COLO829 (cell line): ENCODE results near the gene CLDN16.

Experiments
- DNase-seq: peaks from one replicate; pipeline ENCODE4 v3.0.0; 2012; ENCODE audit warnings: low spot score

The CLDN16 gene, protein sequence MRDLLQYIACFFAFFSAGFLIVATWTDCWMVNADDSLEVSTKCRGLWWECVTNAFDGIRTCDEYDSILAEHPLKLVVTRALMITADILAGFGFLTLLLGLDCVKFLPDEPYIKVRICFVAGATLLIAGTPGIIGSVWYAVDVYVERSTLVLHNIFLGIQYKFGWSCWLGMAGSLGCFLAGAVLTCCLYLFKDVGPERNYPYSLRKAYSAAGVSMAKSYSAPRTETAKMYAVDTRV

DNA sequence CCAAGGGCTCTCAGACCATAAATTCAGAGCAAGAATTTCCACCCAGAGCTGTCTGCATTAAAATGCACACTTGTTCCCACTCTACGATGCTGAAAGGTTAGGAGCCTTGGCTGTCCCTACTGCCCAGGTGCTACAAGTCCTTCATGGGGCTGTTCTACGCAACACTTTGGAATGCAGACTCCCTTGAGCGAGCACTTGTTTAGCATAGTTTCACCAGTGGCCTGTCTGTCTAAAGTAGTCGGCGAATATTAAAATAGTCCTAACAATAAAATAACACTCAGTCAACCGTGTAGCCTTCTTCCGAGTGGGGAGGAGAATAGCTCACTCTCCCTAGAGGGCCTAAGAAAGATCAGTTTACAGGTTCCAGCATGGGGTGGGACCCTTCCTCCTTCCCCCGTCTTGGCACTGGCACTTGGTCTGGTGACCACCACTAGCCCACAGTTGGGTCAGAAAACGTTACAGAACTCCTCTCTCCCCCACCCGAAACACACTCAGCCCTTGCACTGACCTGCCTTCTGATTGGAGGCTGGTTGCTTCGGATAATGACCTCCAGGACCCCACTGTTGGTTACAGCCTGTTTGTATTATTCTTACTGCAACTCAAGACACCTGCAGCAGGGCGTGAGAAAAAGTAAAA, at the start of gene CLDN16:
Gene CLDN16 (plus strand): TSS at position 586 of the 636 bp plus-strand sequence. CDS start 167 bp downstream, outside the sequence.
- no peak for DNase-seq

DNA sequence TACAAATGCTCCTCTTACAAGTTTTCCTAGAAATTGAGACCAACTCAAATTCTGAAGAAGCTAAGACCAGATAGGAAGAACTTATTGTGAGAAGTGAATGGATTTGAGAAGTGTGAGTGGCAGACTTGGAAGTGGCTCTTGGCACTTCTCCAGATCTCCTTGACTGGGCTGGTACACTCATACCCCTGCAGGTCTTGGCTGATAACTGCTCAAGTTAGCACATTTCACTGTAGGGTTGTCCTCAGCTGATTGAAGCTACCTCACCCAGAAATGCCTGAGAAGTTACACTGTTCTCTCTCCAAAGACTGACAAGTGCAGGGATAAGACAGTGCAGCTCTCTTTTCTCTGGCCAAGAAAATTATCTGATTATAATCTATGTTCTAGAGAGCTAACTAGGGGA, 49.2 kb upstream of the CLDN16 start:
- no peak for DNase-seq

DNA sequence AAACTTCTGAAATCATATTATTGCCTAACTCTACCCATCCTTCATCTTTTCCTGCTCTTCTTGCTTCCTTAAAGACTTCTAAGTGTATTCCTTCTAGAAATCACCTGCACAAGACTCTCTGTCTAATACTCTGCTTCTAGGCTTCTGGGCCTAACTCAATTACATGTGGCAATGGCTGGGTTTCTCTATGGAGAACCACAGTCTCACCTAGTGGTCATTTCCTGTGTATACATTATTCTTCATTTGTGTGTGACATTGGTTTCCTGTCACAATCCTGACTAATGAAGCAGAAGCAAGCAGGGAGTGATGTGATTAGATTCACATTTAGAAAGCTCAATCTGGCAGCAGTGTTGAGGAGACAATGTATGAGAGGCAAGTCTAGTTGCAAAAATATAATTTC, 48.8 kb upstream of the CLDN16 start:
- no peak for DNase-seq

DNA sequence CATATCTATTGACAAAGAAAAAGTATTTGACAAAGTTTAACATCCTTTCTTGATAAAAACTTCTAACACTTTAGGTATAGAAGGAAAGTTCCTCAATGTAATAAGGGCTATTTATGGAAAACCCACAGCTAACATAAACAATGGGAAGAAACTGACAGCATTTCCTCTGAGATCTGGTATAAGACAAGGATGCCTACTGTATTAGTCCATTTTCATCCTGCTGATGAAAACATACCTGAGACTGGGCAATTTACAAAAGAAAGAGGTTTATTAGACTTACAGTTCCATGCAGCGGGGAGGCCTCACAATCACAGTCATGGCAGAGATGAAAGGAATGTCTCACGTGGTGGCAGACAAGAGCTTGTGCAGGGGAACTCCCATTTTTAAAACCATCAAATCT, 47.9 kb upstream of the CLDN16 start:
- DNase-seq, result no peak

DNA sequence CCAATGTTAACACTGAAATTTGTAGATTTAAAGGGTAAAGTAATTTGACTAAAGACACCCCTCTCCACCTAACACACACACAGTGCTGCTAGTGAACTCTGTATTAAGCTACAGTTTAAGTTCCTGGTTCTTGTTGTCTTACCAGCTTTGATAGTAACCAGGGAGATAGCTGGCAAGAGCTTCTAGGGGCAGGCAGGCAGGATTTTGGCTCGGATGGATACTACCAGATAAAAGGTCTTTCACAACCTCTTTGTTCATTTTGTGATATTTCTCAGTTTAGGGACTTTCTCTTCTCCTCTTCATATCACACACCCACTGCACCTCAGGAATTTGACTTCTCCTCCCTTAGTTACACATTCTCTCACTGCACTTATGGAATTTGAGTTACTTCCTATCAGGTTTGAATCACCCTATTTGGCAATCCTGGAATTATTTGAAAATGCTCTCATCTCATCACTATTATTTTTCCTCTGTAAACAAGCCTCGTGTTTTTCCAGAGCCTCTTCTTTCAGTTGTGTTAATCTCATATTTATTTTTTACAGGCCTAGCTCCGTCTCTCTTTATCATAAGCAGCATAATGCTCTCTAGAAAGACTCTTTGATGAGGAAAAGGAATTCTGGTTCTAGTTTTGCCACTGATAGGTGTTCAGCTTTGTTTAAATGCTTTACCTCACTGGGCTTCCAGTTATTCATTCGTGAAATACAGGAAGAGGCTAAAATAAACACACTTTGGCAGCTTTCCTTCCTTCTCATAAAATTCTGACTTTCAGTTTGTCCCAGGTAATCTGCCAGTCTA, 42.7 kb upstream of the CLDN16 start:
- DNase-seq, result no peak

DNA sequence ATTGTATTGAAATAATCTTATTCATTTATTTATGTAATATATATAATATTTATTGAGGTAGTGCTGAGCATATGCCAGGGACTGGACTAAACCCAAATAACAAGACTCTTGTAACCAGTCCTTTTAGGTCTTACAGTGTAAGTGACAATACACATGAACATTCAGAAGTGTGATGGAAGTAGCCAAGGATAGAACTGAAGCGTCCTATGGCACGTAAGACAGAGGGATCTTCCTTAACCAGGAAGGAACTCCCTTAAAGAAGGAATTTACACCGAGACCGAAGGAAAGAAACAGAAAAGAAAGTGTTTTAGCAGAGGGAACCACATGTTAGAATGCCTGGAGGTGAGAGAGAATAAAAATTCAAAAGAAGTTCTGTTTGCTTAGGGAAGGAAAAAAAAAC, 42.1 kb upstream of the CLDN16 start:
- no peak for DNase-seq

DNA sequence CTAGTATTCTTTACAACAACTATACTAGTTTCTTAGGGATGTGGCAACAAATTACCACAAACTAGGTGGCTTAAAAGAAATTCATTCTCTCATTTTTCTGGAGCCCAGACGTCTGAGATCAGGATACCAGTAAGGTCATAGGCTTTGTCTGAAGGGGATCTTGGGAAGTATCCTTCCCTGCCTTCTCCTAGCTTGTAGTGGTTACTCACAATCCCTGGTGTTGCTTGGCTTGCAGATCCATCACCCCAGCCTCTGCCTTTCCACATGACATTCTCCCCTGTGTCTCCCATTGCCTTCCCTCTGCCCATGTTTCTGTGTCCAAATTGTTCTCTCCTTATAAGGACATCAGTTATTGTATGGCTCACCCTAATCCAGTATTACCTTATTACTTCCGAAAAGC, 41.4 kb upstream of the CLDN16 start:
- DNase-seq, result no peak

DNA sequence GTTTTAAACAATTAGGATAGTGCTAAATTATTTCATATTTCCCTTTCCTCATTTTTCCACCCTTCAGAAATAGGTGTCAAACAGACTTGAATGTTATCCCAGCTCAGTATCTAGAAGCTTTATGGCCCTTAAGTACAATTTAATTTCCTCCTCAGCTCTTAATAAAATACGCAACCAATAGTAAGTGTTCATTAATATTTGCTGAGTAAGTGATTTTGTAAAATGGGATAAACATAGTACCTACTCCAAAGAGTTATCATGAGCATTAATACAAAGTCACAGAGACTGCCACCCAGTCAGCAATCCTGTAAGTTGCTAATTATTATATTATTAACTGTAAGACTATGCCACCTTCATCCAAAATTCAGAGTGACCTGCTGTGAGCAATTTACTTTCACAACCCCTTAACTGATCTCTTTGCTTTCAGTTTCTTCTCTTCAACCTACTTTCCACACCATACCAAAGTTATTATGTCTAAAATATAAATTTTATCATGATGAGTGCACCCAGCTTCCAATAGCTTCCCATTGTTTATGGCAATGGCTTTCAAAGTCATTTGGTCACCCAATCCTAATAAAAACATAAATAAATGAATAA, 35.0 kb upstream of the CLDN16 start:
- DNase-seq, result no peak

DNA sequence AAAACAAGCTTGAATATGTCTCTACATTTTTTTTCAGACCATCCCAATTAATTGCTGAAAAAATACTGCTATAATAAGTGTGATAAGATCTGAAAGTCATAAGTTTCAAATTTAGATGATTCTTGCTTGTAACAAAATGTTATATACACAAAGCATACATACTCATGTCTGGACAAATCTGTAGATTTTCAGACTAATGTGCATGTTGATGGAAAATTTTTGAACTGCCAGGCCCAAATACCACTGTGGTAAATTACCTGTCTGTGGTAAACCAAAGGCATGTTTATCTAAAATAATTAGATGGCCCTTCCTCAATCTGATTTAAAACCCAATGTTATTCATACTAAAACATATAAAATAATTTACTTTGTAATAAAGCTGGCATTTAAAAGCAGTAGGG, 31.7 kb upstream of the CLDN16 start:
- DNase-seq, result no peak

DNA sequence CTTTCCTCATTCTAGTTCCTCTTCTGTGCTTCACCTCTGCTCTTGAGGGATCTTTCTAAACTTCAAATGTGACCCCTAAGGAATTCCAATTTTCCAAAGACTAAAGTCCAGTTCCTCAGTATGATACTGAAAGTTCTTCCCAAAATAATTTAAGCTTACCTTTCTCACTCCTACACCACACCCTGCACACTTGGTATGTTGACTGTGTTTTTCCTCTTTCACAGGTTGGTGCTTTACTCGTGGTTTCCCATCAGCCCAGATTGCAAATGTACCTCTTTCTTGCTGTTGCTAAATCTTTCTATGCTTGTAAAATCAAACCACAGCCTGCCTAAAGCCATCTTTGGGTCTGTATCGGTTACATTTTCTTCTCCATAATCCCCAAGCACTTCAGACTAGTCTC, 30.5 kb upstream of the CLDN16 start:
- DNase-seq, result no peak

DNA sequence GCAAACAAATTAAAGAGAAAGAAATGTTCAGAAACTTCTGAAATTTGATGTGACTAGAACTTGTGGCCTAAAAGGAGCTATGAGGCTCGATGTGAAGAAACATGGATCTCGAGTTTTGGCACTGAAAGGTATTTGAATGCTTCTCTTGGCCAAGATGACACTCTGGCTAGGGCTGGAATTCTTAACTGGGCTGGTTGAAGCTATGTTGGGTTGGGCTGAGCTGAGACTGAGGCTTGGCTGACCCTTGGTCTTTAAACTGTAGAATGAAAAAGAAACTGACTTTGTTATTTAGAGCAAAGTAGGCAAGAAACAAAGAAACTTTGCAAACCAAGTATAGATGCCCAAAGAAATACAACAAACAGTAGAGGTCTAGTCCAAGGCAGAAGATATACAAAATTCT, 28.1 kb upstream of the CLDN16 start:
- DNase-seq, result no peak

DNA sequence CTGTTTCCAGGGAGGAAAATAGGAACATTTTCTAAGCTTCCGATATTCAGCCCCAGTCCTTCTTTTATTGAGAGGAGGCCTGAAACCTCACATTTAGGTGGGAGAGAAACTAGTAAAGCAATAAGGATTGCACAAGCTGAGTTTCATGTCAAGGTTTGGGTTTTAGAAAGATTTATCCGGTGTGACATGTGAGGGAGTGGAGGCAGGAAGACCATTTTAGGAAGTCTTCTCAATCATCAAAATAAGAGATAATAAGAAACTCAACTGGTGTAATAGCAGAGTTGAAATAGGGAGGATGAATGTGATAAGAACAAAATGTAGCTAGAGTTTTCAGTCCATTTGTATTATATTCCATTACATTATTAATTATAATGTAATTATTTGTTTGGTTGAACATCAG, 27.7 kb upstream of the CLDN16 start:
- no peak for DNase-seq

DNA sequence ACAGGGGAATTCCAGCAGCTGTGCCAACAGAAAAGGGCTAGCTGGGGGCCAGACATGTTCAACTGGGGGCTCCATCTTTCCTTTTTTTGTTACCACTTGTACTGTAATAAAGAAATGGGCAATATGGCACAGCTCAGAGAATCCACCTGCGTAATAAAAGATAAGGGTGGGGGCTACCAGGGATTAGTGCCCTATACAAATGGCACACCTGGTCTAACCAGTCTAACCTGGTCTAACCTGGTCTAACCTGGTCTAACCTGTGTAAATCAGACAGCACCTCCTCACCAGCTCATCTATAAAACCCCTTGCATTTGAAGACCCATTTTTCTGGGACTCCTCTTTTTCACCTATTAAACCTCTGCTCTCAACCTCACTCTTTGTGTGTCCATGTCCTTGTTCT, 26.2 kb upstream of the CLDN16 start:
- no peak for DNase-seq

DNA sequence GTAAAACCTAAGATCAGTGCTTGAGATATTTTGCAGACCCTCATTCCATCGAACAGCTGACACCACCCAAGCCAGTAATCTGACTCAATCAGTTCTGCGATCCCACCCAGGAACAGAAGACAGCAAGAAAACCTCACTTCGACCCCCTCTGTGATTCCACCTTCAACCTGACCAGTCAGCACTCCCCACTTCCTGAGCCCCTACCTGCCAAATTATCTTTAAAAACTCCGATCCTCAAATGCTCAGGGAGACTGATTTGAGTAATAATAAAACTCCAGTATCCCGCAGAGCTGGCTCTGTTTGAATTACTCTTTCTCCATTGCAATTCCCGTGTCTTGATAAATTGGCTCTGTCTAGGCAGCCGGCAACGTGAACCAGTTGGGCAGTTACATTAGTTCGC, 25.7 kb upstream of the CLDN16 start:
- DNase-seq, result no peak

DNA sequence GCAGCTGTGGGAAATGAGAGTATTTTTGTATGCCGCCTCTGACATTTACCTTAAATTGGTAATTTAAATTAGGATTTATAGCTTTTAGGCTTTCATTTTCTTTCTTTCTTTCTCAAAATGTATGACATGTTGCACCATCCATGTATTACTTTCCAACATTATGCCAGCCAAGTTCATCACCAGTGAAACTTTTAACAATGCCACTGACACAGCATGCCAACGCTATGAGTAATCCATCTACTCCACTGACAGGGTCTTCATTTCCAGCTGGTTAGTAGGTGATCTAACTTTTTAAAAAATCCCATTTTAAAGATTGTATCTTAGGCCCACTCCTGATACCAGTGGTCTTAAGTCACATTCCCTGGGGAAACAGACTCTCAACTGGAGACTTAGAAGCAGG, 21.8 kb upstream of the CLDN16 start:
- no peak for DNase-seq

DNA sequence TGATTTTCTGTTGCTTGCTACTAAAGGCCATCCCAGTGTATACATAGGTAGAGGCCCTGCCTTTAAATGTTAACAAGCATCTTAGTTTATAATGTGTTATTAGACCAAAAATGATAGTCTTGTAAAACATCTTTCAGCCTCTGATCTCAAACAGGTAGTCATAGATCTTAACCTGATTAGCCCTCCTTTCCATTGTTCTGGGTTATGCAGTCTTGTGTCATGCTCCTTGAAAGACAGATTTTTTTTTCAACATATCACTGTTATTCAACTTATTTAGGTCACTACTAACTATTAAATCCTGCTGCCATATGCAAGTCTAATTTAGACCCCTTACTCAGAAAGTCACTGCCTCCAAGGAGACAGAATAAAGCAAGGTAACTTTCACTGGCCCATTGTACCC, 19.1 kb upstream of the CLDN16 start:
- no peak for DNase-seq

DNA sequence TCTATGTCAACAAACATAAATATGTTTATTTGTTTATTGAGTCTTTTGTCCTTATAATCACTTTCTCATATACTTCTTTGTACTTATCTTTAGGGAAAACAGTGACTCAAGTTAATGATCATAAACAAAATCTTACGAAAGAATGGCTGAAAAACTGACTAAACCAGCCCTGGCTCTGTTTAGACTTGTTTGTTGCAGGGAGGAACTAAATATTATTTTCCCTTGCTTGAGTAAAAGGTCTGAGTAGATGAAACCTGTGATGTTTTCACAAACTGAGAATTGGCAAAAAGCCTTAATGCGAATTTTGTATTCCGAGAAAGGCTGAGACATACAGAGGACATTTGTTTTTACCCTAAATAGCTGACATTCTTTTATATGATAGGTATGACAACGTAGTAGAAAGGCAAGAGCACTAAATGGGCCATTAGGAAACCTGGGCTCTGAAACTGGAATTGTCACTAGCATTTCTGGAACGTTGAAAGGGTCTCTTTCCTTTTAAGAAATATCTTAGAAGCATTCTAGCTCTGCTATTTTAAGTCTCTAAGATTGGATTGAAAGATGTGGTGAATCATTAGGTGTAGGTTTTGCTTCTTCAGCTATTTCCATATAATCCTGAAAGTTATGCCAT, 18.2 kb upstream of the CLDN16 start:
- DNase-seq, result no peak

DNA sequence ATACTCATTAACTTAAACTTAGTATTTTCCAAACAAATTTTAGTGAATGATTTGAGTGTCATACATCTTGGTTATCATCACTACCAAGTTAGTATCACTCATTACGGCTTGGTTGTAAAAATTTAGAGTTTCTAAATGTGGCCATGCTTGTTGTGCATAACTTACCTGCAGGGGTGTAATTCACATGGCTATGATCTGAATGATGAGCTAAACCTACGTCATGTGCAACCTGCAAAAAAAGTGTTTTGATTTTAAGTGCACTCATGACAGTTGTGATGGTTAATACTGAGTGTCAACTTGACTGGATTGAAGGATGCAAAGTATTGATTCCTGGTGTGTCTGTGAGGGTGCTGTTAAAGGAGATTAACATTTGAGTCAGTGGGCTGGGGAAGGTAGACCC, 17.6 kb upstream of the CLDN16 start:
- DNase-seq, result no peak

DNA sequence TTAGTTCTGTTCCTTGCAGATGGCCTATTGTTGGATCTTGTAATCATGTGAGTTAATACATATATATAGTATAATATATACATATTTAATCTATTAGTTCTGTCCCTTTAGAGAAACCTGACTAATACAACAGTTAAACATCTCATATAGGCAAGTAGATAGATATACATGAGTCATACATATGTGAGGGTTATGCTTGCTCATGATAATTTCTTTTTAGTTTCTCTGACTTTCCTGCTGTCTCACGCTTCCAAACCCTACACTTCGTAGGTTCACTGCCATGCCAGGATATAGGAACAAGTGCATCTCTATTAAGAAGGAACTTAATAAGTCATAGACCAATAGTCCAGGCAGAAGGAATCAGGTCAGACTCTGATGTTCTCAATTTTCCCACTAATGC, 16.8 kb upstream of the CLDN16 start:
- no peak for DNase-seq

DNA sequence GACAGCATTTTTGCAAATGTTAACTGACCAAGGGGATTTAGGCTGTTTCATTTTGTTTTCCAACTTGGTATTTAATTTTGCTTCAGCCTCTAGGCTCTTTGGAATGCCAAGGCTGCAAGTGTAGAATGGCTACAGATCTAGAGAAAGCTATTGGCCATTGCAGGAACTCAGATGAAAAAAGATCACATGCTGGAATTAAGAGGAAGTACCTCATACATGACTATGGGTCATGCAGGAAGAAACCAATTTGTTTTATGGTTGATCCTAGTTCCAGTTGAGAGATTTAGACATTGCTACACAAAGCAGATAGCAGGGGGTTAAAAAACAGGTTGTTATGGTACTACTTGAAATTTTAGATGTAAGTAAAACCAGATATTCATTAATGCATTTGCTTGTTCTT, 12.7 kb upstream of the CLDN16 start:
- DNase-seq, result no peak

DNA sequence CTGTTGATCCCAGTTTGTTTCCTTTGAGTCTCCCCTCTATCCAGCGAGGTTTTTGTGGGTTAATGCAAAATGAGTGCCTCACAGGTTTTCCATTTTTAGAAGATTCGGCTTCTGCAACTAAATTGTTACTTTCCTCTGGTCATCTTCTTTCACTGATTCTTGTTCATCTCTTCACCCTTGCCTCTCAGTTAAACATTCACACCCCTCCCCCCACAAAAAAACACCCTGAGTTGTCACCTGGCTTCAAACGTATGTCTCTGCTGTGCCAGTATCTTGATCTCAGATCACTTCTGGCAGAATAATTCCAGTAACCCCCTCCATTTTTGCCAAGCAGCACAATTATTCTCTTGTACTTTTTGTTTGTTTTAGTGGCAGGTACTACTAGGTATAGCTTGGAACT, 12.3 kb upstream of the CLDN16 start:
- no peak for DNase-seq

DNA sequence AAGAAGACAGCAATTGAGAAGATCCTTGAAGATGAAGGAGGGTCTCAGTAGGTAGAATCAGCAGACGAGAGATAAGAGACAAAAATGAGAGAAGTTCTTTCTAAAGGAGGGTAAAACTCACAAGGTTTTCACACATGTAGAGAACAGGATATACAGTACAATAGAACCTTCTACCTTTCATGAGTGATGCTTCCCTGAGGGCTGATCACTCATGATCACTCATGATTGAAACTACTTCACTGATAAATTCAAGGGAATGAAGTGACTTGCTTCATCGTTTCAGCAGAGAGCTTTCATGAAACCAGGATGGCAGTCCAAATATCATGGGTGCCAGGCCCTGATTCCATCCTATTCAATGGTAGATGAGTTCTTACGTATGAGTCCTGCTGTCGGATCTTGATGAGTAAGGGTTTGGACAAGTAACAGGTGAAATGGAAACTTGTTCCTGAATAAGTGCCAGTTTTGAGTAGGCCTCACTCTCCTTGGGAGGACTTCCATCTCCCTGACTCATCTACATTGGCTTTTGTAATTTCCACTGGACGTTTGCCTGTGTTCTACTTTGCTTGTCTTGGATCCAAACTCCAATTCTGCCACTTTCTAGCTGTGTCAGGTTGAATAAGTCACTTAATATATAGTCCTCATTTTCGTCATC, 9.6 kb upstream of the CLDN16 start:
- DNase-seq, result no peak
